ENCODE measurements around the gene HOXC4.

Gene HOXC4

GRCh38 chr12:54005531-54005852 is 48.1 kb upstream of the HOXC4 start:
- Histone ChIP-seq H3K79me2 (ENCODE audit: low read length) (no peaks in the 10 kb centered on the region), H3K4me3 (ENCODE audit: low read length) (no peak overlapping the region), H4K20me1 (ENCODE audit: insufficient read depth, low read length) (no peaks in the 10 kb centered on the region), H3K27me3 (ENCODE audit: low read depth, low read length) (peaks cover 40% of the 10 kb centered on the region), H2AFZ (ENCODE audit: low read depth, low read length) (no peak overlapping the region), H3K36me3 (replicated peaks; ENCODE audit: low read depth, low read length) (no peaks in the 10 kb centered on the region), H3K27ac (ENCODE audit: low read length) (no peak overlapping the region), H3K9me3 (ENCODE audit: insufficient read depth, low read length) (no peaks in the 10 kb centered on the region), H3K9ac (ENCODE audit: low read length) (no peak overlapping the region), H3K4me2 (ENCODE audit: low read length) (peak overlapping the region; percentile 98), H3K4me1 (ENCODE audit: low read length) (peaks cover 30% of the 10 kb centered on the region)
- no peak for TF ChIP-seq EZH2phosphoT487 (IDR thresholded peaks at IDR 0.05; ENCODE audit: low read depth)
- no peak for TF ChIP-seq CTCF (IDR thresholded peaks at IDR 0.05; ENCODE audit: low read depth, low read length)

GRCh38 chr12:54005853-54006558 is 47.6 kb upstream of the HOXC4 start:
- peaks cover 33% of the 10 kb centered on the region for H3K4me1 ChIP-seq (ENCODE audit: low read length)
- no peaks in the 10 kb centered on the region for H3K79me2 ChIP-seq (ENCODE audit: low read length)
- TF ChIP-seq CTCF (IDR thresholded peaks at IDR 0.05; ENCODE audit: low read depth, low read length) (peak; percentile 90), EZH2phosphoT487 (IDR thresholded peaks at IDR 0.05; ENCODE audit: low read depth) (no peak)
- H3K27me3 ChIP-seq (ENCODE audit: low read depth, low read length), result peaks cover 45% of the 10 kb centered on the region
- H4K20me1 ChIP-seq (ENCODE audit: insufficient read depth, low read length), result no peaks in the 10 kb centered on the region
- H3K9ac ChIP-seq (ENCODE audit: low read length), result peak overlapping the region; percentile 60
- H3K36me3 ChIP-seq (replicated peaks; ENCODE audit: low read depth, low read length), result no peaks in the 10 kb centered on the region
- H3K27ac ChIP-seq (ENCODE audit: low read length), result no peak overlapping the region
- peak overlapping the region; percentile 98 for H3K4me2 ChIP-seq (ENCODE audit: low read length)
- 0 out of 2 replicates have a peak overlapping the region, but pooled peaks have one; percentile 34 for H2AFZ ChIP-seq (ENCODE audit: low read depth, low read length)
- H3K9me3 ChIP-seq (ENCODE audit: insufficient read depth, low read length), result no peaks in the 10 kb centered on the region
- peak overlapping the region; percentile 75 for H3K4me3 ChIP-seq (ENCODE audit: low read length)

- Histone ChIP-seq H3K27me3 (ENCODE audit: low read depth, low read length) (peaks cover 51% of the 10 kb centered on the region), H3K36me3 (replicated peaks; ENCODE audit: low read depth, low read length) (no peaks in the 10 kb centered on the region), H3K4me1 (ENCODE audit: low read length) (peaks cover 40% of the 10 kb centered on the region), H3K9ac (ENCODE audit: low read length) (peak overlapping the region; percentile 60), H3K79me2 (ENCODE audit: low read length) (no peaks in the 10 kb centered on the region), H3K4me3 (ENCODE audit: low read length) (peak overlapping the region; percentile 75), H2AFZ (ENCODE audit: low read depth, low read length) (0 out of 2 replicates have a peak overlapping the region, but pooled peaks have one; percentile 34), H3K27ac (ENCODE audit: low read length) (no peak overlapping the region), H3K4me2 (ENCODE audit: low read length) (peak overlapping the region; percentile 98), H4K20me1 (ENCODE audit: insufficient read depth, low read length) (no peaks in the 10 kb centered on the region), H3K9me3 (ENCODE audit: insufficient read depth, low read length) (no peaks in the 10 kb centered on the region)
- no peak for TF ChIP-seq EZH2phosphoT487 (IDR thresholded peaks at IDR 0.05; ENCODE audit: low read depth)
- no peak for TF ChIP-seq CTCF (IDR thresholded peaks at IDR 0.05; ENCODE audit: low read depth, low read length)
These were observed 46.9 kb upstream of the HOXC4 start for GRCh38 chr12:54006559-54007220.

GRCh38 chr12:54007538-54008259 is 45.9 kb upstream of the HOXC4 start:
- no peaks in the 10 kb centered on the region for H3K9me3 ChIP-seq (ENCODE audit: insufficient read depth, low read length)
- H4K20me1 ChIP-seq (ENCODE audit: insufficient read depth, low read length), result no peaks in the 10 kb centered on the region
- peaks cover 43% of the 10 kb centered on the region for H3K4me1 ChIP-seq (ENCODE audit: low read length)
- H3K27me3 ChIP-seq (ENCODE audit: low read depth, low read length), result peaks cover 52% of the 10 kb centered on the region
- H3K27ac ChIP-seq (ENCODE audit: low read length), result no peak overlapping the region
- TF ChIP-seq CTCF (IDR thresholded peaks at IDR 0.05; ENCODE audit: low read depth, low read length) (no peak), EZH2phosphoT487 (IDR thresholded peaks at IDR 0.05; ENCODE audit: low read depth) (no peak)
- H3K36me3 ChIP-seq (replicated peaks; ENCODE audit: low read depth, low read length), result no peaks in the 10 kb centered on the region
- H3K79me2 ChIP-seq (ENCODE audit: low read length), result no peaks in the 10 kb centered on the region
- no peak overlapping the region for H2AFZ ChIP-seq (ENCODE audit: low read depth, low read length)
- no peak overlapping the region for H3K4me2 ChIP-seq (ENCODE audit: low read length)
- no peak overlapping the region for H3K9ac ChIP-seq (ENCODE audit: low read length)
- H3K4me3 ChIP-seq (ENCODE audit: low read length), result no peak overlapping the region
